HTERT RPE-1 (cell line): ENCODE results near the gene NPFFR1.

Source experiments
- in situ Hi-C: fragments of 300-500 bp; cut with MboI; formaldehyde crosslinking; loops from 4 replicates; pipeline ENCODE4 v1.14.3; 2020; ENCODE audit warnings: low sequenced_read_pairs

The NPFFR1 gene

GRCh38 chr10:70289739-70290138 lies 5.9 kb upstream of the NPFFR1 start:
- in situ Hi-C loops: no loop called here

- in situ Hi-C loops: no loop called here
These were observed 2.8 kb upstream of the NPFFR1 start for GRCh38 chr10:70286616-70287015.

GRCh38 chr10:70285476-70285831 lies 1.6 kb upstream of the NPFFR1 start:
- in situ Hi-C loops: no loop called here

GRCh38 chr10:70284542-70285475 lies 1.0 kb upstream of the NPFFR1 start:
- in situ Hi-C loops: no loop called here

GRCh38 chr10:70283071-70283444 lies 746 bp downstream of the NPFFR1 start:
- in situ Hi-C loops: no loop called here

- in situ Hi-C loops: no loop called here
These were observed 2.2 kb downstream of the NPFFR1 start for GRCh38 chr10:70281609-70282008.

GRCh38 chr10:70280099-70280498 lies 3.7 kb downstream of the NPFFR1 start:
- in situ Hi-C loops: no loop called here

GRCh38 chr10:70277396-70278030 lies 6.3 kb downstream of the NPFFR1 start:
- in situ Hi-C loops: no loop called here

- in situ Hi-C loops: no loop called here
These were observed 9.2 kb downstream of the NPFFR1 start for GRCh38 chr10:70274643-70275042.

GRCh38 chr10:70272925-70273316 lies 10.9 kb downstream of the NPFFR1 start:
- in situ Hi-C loops: no loop called here

GRCh38 chr10:70271996-70272924 lies 11.5 kb downstream of the NPFFR1 start:
- in situ Hi-C loops: no loop called here

GRCh38 chr10:70270952-70271351 lies 12.9 kb downstream of the NPFFR1 start:
- in situ Hi-C loops: no loop called here

- in situ Hi-C loops: no loop called here
These were observed 14.1 kb downstream of the NPFFR1 start for GRCh38 chr10:70269741-70270140.

- in situ Hi-C loops: no loop called here
These were observed 15.4 kb downstream of the NPFFR1 start for GRCh38 chr10:70268376-70268775.

GRCh38 chr10:70267161-70267933 lies 16.5 kb downstream of the NPFFR1 start:
- in situ Hi-C loops: no loop called here

GRCh38 chr10:70266701-70267100 lies 17.1 kb downstream of the NPFFR1 start:
- in situ Hi-C loops: no loop called here

GRCh38 chr10:70266056-70266455 lies 17.7 kb downstream of the NPFFR1 start:
- in situ Hi-C loops: no loop called here

- in situ Hi-C loops: no loop called here
These were observed 18.6 kb downstream of the NPFFR1 start for GRCh38 chr10:70265032-70265689.

GRCh38 chr10:70260734-70261133 lies 23.1 kb downstream of the NPFFR1 start:
- in situ Hi-C loops: no loop called here

- in situ Hi-C loops: no loop called here
These were observed 23.5 kb downstream of the NPFFR1 start for GRCh38 chr10:70260259-70260658.
